GM19467 (cell line): ENCODE measurements around the gene TAMALIN.
"Not testable (repeated sequence)": the region's sequence is repeated elsewhere in the genome, so short reads cannot be mapped to it uniquely, and the experiment has no call there.

Source experiments
- ATAC-seq: cut with Tn5 transposase; IDR thresholded peaks from one replicate; pipeline ENCODE4 v1.9.1; 2021; ENCODE audit warnings: mild to moderate bottlenecking, moderate library complexity; ENCODE audit not compliant: unreplicated experiment

TAMALIN gene

GRCh38 chr12:52006726-52007157 lies at the start of gene TAMALIN:
Gene TAMALIN, plus strand, starts transcription at chr12:52006946. Its CDS starts 74 bp downstream, at chr12:52007020.
- ATAC-seq: no peak

GRCh38 chr12:51958542-51958941 lies 48.2 kb upstream of the TAMALIN start:
- no peak for ATAC-seq

GRCh38 chr12:51959211-51959610 lies 47.5 kb upstream of the TAMALIN start:
- no peak for ATAC-seq

- no peak for ATAC-seq
Measured at GRCh38 chr12:51959921-51960320, 46.8 kb upstream of the TAMALIN start.

GRCh38 chr12:51960488-51960887 lies 46.3 kb upstream of the TAMALIN start:
- no peak for ATAC-seq

GRCh38 chr12:51960890-51961289 lies 45.9 kb upstream of the TAMALIN start:
- no peak for ATAC-seq

- ATAC-seq: no peak
Measured at GRCh38 chr12:51961834-51962233, 44.9 kb upstream of the TAMALIN start.

GRCh38 chr12:51962737-51963136 lies 44.0 kb upstream of the TAMALIN start:
- no peak for ATAC-seq

GRCh38 chr12:51963477-51963876 lies 43.3 kb upstream of the TAMALIN start:
- ATAC-seq: no peak

GRCh38 chr12:51969643-51970042 lies 37.1 kb upstream of the TAMALIN start:
- no peak for ATAC-seq

- ATAC-seq: peak; percentile 84
Measured at GRCh38 chr12:51970904-51971646, 35.7 kb upstream of the TAMALIN start.

- peak; percentile 39 for ATAC-seq
Measured at GRCh38 chr12:51971679-51972421, 34.9 kb upstream of the TAMALIN start.

- no peak for ATAC-seq
Measured at GRCh38 chr12:51972422-51972812, 34.3 kb upstream of the TAMALIN start.

GRCh38 chr12:51972849-51973273 lies 33.9 kb upstream of the TAMALIN start:
- ATAC-seq: no peak

- no peak for ATAC-seq
Measured at GRCh38 chr12:51973560-51973959, 33.2 kb upstream of the TAMALIN start.

- no peak for ATAC-seq
Measured at GRCh38 chr12:51974646-51975045, 32.1 kb upstream of the TAMALIN start.

- ATAC-seq: no peak
Measured at GRCh38 chr12:51975196-51975595, 31.6 kb upstream of the TAMALIN start.

- no peak for ATAC-seq
Measured at GRCh38 chr12:51976376-51977160, 30.2 kb upstream of the TAMALIN start.

GRCh38 chr12:51977320-51977753 lies 29.4 kb upstream of the TAMALIN start:
- ATAC-seq: no peak

GRCh38 chr12:51979306-51979705 lies 27.4 kb upstream of the TAMALIN start:
- not testable (repeated sequence) for ATAC-seq

GRCh38 chr12:51980051-51980808 lies 26.5 kb upstream of the TAMALIN start:
- peak; percentile 78 for ATAC-seq
